COR-L47 (cell line): ENCODE data around the gene MAPK4.

ENCODE experiments used
- DNase-seq: peaks from one replicate; lab custom pipeline; 2025; lab: John Stamatoyannopoulos, UW

Gene MAPK4

DNA sequence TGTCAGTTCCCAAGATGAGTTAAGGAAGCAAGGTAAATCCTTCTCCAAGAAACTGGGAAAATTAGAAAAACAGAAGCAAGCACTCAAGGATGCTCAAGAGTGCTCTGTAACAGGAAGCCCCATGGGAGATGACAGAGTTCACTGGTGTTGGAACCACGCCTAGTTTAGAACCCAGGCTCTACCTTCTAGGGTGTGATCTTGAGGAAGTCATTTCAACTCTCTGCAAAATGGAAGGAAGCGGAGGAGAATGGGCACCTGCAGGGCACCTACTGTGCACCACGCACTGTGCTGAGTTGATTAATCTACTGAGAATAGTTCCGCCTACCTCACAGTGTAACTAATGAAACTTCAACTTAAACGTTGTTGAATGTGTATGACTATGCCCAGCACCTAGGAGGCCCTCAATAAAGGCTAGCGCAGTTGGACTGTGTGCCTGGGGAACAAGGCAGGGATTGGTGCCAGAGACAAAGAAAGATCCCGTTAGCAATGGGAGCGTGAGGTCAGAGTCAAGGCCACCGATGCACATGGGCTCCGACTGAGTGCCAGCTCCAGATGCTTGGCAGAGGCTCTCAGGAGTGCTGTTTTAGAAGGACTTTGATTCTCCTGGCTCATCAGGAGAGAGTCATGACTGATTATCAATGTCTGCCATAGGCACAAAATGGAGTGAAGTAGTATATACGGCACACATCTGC lies 93.7 kb downstream of the MAPK4 start:
- DNase-seq: no peak

DNA sequence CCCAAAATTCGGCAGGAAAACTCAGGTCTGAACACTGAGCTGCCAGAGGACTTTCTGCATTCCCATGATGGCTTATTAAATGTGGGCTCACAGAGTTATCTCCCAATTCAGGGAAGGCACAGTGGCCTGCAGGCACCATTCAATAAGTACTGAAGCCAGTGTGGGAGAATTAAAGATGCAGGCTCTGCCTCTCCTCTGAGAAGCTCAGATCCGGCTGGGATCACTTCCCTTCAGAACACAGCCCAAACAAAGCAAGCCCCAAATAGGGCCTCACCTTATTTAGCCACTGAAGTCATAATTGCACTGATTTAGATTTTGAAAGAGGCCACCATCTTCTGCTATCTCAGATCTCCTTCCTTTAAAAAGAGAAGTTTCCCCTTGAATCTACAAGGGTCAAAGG lies 94.3 kb downstream of the MAPK4 start:
- no peak for DNase-seq

DNA sequence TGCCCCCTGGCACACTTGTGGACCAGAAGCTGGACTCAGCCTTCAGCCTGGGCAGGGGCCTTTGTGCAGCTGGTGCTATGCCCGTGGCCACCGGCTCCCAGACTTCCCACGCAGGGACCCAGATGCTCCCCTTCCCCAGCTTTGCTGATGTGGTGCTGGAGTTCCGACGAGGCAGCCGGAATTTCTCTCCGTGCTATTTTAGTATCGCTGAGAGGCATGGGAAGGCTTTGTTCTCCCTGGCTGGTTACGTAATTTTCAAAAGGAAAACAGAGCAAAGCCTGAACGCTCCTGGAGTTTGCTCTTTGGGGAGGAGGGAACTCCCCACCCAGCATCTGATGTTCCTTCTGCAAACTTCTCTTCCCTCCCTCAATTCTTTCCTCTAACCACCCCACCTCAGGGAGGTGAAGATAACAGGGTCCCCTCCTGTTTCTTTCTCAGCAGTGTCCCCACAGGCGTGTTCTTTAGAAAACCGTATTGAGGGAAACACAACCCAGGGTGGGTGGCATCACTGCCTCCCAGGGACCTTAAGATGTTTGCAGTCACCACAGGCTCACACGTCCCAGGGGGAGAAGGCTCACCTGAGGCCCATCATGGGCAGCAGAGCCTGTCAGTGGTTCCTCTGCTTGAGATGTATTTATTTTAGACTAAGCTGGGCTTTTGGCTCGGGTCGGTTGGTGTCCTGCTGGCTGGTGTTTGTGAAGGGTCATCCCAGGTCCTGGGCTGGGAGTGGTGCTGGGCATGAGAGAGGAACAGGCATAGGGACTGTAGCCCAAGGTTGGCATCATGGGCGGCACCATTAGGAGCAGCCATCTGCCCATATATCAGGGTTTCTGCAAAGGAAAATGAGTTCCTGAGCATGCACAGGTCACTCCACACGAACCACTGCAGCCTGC lies 95.0 kb downstream of the MAPK4 start:
- DNase-seq: no peak

DNA sequence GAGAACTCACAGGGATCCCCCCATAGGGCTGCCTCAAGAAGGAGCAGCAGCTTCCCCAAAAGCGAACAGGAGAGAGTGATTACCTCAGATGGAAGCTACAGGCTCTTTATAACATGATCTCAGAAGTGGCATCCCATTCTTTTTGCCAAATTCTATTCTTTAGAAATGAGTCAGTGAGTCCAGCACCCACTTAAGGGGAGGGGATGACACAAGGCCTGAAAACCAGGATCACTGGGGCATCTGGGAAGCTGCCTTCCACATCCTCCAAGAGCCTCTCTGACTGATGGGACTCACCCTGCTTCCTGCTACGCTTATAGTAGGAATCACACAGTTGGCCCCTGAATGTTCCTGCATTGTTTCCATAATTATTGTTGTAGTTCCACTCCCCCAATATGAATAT lies 96.5 kb downstream of the MAPK4 start:
- no peak for DNase-seq

DNA sequence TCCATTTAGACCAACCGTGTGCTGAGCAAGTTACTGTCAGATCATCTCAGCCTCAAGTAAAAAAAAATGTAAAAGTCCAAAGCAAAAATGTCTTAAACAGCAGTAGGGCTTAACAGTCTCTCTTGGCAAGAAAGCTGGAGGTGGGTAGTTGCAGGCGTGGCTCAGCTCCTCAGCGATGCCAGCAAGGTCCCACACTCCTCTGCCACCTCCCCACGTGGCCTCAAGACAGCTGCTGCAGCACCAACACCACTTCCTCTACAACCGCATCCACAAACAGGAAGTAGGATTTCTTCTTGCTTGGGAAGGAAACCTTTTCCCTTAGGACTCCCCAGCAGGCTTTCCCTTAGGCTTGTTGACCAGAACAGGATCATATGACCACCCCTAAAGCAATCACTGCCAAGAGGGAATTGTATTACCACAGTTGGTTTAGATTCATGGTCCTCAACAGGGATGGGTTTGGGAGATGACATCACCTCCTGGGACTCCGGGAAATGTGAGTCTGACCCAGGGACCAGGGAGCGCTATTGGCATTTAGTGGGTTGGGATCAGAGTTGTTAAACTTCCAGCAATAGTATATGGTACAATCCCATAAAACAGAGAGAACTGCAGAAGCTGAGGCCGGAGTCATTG lies 97.1 kb downstream of the MAPK4 start:
- no peak for DNase-seq

DNA sequence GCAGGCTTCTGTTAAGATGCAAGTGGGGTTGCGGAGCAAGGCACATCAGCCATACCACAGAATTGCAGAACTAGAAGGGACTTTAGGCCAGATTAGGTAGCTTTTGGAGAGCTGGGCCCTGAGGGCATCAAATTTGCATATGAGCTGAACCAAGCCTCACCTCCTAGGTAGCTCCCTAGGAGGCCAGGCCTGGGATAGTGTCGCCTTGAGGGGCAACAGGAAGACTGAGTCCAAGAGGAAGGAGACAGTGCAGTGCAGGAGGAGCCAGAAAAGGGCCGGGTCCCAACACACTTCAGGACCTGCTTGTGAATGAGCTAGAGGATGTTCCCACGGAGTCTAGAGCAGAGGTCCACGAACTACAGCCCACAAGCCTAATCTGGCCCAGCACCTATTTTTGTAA lies 98.7 kb downstream of the MAPK4 start:
- DNase-seq: no peak

DNA sequence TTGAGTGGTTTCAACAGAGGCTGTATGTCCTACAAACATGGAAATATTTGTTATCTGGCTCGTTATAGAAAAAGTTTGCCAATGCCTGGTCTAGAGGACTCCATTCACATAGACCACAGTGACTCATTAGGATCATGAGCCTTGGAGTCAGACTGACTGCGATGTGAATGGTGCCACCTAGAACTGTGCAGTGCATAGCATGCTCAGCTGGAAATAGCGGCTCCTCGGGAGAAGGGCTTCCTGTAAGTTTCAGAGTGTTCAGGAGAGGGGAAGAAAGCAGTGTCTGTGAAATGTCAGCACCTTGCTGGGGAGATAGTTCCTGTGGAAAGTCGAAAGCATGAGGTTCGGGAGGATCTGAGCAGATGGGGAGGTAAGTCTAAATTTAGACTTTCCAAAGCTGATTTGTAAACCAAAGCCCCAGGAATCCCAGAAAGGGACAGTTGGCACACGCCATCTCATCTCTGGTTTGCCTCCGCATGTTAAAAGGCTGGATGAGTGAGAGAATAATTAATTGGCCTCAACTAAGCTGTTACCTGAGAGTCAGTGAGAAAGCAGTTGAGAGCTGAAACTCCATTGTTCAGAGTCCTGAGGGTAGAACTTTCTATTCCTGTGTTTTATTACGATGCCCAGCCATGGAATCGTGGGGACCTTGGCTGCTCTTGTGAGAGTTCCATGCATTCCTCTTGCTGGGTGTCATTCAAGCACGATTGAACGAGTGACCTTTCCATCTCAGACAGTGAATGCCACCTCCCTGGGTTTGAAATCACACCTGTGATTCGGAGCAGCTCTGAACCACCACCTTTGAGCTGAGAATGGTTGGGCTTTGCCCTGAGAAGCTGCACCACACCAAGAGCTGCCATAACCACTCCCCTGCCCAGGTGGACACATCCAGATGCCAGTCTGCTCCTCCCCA lies 99.5 kb downstream of the MAPK4 start:
- DNase-seq: no peak

DNA sequence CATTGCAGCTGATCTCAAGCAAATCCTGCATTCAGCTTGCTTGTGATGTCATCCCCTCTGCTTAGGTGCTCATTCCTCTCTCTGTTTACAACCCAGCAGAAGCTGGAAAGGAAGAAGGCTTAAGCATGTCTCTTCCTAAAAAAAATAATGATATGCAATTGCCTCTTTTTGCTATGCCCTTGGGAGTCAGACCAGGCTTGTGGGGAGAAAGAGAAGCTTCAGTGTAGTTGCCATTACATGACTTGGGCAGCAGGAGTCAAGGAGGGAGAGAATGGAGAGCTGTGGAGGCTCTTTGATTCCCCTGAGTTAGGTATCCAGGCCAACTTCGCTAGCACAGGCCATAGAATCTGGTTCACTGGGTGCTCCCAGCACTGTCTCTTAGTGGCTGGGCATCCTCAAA lies 101.1 kb downstream of the MAPK4 start:
- DNase-seq: no peak

DNA sequence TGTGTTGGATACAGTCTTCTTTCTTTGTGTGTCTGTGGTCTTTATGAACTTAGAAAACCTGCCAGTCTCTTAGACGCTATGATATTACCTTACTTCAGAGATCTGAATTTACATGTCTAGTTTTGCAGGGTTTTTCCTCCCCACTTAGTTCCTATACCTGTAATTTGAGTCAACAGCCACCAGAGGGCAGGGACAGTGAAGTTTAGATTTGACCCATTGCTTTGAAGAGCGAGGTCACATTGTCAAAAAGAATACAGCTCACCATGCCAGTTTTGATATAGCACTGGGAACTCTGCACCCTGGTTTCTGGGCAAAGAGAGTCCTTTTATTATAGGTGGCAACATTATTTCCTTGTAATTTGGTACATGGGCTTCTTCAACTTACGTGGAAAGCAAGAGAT lies 102.3 kb downstream of the MAPK4 start:
- no peak for DNase-seq

DNA sequence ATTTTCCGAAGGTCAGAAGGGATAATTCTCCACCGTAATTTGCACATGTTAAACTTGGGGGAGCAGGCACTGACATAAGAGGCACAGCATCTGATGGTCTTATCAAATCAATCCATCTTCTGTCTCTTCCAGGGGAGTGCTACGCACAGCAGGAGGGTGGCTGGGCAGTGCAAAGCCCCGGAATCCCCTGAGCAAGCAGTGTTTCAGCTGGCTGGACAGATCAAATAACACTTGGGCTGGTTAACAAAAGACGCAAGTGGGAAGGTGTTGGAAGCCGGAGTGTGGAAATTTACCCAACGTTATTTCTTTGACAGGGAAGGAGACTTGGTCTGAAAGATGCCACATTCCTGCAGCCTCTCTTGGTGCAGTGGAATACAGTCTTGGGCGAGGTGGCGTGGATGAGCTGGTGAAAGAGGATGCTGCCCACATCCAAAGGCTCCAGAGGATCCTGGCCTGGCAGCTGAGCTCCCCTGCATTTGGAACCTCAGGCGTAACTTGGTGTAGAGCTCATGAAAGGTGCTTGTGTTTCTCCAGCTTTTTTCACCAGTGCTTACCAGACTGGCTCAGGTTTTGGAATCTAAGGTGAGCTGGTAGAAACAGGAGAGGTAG lies 103.0 kb downstream of the MAPK4 start:
- DNase-seq: no peak

DNA sequence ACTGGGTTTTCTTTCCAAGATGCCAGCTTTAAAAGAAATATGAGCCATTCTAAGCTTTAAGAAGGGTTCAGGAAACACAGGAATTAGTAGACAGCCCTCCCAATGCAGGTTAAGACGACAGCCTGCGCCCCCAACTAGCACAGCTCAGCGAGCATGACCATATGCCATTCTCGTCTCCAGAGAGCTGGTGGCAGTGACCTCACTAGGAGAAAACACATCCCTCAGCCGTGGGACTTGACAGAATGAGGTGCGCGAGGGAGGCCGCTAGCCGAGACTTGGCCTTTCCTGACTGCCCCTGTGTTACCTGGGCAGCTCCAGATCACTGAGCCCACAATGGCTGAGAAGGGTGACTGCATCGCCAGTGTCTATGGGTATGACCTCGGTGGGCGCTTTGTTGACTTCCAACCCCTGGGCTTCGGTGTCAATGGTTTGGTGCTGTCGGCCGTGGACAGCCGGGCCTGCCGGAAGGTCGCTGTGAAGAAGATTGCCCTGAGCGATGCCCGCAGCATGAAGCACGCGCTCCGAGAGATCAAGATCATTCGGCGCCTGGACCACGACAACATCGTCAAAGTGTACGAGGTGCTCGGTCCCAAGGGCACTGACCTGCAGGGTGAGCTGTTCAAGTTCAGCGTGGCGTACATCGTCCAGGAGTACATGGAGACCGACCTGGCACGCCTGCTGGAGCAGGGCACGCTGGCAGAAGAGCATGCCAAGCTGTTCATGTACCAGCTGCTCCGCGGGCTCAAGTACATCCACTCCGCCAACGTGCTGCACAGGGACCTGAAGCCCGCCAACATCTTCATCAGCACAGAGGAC lies 103.9 kb downstream of the MAPK4 start:
- no peak for DNase-seq

DNA sequence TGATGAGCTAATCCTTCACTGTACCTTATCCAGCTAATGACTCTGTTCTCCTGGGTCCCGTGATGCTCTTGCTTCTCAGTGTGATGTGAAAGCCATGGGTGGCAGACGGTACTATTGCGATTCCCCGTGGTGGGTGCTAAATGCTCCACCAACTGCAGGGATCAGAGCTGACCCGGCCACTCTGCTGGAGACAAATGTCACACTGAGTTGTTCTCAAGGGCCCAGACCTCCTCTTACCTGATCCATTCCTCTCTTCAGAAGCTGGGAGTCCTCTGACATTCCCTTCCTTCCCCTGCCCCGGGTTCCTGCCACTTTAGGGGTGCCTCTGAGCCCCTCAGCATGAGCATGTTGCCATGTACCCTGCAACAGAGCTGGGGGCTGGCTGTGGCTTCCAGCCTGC lies 105.1 kb downstream of the MAPK4 start:
- no peak for DNase-seq

DNA sequence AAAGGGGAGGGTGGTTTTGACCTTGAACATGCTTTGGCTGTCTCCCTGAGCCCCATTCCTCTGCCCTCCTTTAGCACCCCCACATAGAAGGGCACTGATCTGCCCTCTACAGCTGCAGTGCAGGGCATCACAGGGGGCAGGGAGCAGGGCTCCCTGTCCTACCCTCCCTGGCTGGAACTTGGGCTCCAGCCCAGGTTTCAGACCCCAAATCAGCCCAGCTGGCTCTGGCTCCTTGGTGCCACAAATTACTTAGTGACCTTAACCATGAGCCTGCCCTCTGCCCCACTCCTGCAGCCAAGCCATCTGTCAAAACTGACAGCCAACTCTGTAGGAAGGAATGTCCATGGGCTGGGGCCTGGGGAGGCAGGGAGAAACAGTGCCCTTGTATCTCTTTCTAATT lies 105.6 kb downstream of the MAPK4 start:
- no peak for DNase-seq

DNA sequence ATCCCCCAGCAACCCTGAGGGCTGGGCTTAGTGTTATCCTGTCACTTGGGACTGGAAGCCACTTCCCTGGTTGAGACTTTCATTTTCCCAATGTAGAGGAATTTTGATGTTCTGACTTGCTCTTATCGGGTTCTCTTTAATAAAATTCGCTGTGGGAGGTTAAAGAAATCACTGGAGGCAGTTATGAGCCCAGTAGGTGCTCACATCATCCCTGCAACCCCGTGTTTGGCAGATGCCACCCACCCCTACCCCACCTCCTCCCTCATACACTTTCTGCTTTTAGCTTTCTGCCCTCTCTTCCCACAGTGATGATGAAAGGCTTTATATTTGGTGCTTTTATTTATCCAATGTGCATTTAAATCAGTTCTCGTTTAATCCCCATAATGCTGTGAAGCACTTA lies 106.6 kb downstream of the MAPK4 start:
- DNase-seq: no peak

DNA sequence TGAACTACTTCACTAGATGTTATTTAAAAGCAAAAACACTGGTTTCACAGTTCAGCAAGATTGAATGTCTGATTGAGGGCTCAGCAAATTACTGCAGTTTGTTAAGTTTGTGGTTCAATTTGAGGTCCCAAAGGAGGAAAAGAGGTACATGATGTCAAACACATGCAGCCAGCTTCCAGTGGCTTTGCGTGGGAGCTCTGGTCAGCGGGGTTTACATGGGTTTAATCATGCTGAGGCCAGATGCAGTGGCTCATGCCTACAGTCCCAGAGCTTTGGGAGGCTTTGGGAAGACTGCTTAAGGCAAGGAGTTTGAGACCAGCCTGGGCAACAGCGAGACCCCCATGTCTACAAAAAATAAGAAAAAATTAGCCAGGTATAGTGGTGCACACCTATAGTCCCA lies 111.5 kb downstream of the MAPK4 start:
- no peak for DNase-seq

DNA sequence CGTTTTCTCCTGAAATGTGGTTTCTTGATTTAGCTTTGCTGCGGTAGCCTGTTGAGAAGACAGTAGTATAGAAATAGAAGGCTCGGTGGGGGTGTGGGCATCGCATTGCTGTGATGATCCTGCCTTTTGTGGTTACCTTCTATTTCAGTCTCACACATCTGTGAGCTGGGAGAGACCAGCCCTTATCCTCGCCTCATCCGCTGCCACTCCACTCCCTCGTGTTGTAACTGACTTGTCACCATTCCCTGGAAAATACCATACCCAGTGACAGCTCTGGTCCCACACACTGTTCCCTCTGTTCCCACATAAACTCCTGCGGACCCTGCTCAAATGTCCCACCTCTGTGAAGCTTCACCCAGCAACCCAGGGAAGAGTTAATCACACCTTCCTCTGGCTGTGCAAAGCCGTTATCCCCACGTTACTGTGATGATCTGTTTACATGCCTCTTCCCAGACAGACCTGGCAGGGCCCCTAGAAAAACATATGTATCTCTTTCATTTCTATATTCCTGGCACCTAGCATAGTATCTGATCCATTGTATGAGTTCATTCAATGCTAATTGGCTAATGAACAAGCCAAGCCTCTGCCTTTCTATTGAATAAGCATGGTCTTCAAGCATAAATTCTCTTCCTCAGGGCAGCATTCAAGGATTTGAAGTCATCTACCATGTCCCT lies 114.6 kb downstream of the MAPK4 start:
- DNase-seq: no peak

DNA sequence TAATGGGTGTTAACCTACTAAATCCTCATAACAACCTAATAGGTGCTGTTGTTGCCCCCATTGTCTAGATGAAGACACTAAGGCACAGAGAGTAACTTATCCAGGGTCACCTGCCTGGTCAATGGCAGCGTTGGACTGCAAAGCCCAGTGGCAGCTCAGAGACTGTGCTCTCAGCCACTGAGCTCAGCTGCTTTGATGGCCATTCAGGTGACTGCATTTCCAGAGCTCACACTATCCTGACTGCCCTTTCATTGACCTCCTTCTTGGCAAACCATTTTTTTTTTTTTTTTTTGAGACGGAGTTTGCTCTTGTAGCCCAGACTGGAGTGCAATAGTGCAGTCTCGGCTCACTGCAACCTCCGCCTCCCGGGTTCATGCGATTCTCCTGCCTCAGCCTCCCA lies 115.2 kb downstream of the MAPK4 start:
- no peak for DNase-seq

DNA sequence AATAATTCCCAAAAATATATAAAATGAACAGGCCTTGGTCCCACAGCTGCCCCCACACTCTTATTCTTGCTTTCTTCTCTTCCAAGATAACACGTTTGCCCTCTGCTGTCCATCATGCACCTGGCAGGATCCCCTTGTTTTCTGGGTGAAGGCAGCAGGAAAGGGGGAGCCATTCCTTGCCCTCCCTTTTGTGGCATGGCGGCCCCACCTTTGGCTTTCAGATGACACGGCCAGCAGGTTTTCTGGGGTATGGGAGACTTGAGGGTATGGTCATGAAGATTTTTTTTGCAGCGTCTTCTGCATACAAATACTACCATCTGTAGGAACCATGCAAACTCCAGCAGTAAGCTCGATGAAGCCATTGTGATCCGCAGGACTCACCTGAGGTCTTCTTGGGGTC lies 118.8 kb downstream of the MAPK4 start:
- DNase-seq: no peak

DNA sequence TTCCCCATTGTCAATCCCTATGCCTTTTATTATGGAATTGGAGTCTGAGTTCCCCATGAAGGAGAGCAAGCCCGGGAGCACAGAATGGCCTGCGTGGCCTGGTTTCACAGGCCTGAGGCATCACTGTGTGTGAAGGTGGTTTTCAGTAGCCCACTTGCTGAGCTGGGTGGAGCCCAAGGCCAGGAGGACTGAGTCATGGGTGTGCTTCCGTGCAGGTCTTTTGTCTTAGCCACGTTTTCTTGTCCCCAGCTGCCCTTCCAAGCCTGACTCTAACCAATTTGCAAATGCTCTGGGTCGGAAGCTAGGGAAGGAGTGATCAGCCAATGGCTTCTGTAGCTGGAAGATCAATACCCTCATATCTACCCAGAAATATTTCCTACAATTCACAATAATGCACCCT lies 119.2 kb downstream of the MAPK4 start:
- no peak for DNase-seq

DNA sequence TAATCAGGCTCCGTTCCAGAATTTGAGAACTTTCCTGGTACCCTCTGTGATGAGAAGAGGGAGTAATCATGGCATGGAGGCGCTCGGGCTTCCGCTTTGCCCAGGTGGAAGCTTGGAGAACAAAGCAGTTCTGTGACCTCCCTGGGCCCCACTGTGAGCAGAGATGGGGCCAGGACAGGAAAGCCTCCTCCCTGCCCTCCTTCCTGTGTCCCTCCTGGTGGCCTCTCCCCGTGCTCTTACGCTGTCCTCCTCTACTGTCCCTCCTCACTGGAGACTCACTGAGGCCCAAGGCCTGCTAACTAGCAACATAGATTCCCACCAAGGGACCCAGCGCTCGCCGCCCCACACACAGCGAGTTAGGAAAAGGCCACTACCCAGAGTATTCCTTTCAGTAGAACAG lies 119.8 kb downstream of the MAPK4 start:
- no peak for DNase-seq
